Chondrocyte (in vitro differentiated cells): ENCODE results near the gene MKKS. TPM values are rescaled to one million over a fixed set of nuclear protein-coding genes. Genes with fewer than 3 reads are reported as not detected.

Experiments used
- DNase-seq: peaks from one replicate; pipeline ENCODE4 v3.0.0; 2021; ENCODE audit warnings: mixed read lengths, low spot score
- H3K27ac Mint-ChIP-seq: one replicate; pipeline ENCODE4 v1.8.0; 2021; ENCODE audit warnings: mild to moderate bottlenecking, moderate library complexity, mixed read lengths; ENCODE audit not compliant: unreplicated experiment
- H3K27me3 Mint-ChIP-seq: 2 replicates; pipeline ENCODE4 v1.8.0; 2021; ENCODE audit warnings: low read depth, mixed read lengths
- H3K36me3 Mint-ChIP-seq: 2 replicates; pipeline ENCODE4 v1.8.0; 2021; ENCODE audit warnings: low read depth, mixed read lengths
- H3K4me1 Mint-ChIP-seq: 2 replicates; pipeline ENCODE4 v1.8.0; 2021; ENCODE audit warnings: low read depth, mild to moderate bottlenecking, mixed read lengths
- H3K4me3 Mint-ChIP-seq: one replicate; pipeline ENCODE4 v1.8.0; 2021; ENCODE audit warnings: mild to moderate bottlenecking, moderate library complexity, mixed read lengths; ENCODE audit not compliant: unreplicated experiment
- H3K9me3 Mint-ChIP-seq: 2 replicates; pipeline ENCODE4 v1.8.0; 2021; ENCODE audit warnings: low read depth, mixed read lengths
- total RNA-seq: library from RNA; stranded (reverse); gene quantifications from 3 replicates; pipeline ENCODE4 v1.2.1, GENCODE V29; 2021
- TF ChIP-seq, protein P1 (sequence below): fragments of 200-600 bp; sonication (generic); IDR thresholded peaks from 2 replicates; pipeline ENCODE4 v1.5.0; 2021; ENCODE audit warnings: antibody characterized with exemption, mild to moderate bottlenecking, moderate library complexity

Gene MKKS
- total RNA-seq, 1 donor from 2014 or later: 12.6 TPM

DNA sequence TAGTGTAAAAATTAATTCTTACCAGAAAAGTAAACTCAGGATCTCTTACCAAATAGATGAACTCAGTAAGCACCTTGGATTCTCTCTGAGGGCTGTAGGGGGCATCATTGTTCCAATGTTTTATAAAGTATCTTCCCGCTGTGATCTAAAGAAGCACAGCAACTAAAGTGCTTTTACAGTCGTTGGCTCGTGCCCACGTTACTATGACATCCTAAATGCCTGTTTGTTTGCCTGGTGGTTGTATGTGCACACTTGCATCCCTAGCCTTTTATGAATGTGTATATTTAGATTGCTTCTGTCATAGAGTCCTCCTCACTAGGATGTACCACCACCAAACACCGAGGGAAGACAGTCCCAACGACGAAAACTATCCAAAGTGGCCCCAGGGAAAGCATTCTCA lies 35.6 kb upstream of the MKKS start:
- TF ChIP-seq, protein P1, sequence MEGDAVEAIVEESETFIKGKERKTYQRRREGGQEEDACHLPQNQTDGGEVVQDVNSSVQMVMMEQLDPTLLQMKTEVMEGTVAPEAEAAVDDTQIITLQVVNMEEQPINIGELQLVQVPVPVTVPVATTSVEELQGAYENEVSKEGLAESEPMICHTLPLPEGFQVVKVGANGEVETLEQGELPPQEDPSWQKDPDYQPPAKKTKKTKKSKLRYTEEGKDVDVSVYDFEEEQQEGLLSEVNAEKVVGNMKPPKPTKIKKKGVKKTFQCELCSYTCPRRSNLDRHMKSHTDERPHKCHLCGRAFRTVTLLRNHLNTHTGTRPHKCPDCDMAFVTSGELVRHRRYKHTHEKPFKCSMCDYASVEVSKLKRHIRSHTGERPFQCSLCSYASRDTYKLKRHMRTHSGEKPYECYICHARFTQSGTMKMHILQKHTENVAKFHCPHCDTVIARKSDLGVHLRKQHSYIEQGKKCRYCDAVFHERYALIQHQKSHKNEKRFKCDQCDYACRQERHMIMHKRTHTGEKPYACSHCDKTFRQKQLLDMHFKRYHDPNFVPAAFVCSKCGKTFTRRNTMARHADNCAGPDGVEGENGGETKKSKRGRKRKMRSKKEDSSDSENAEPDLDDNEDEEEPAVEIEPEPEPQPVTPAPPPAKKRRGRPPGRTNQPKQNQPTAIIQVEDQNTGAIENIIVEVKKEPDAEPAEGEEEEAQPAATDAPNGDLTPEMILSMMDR: peak; percentile 90
- Mint-ChIP-seq H3K4me1 (peaks cover 50% of the 10 kb centered on the region), H3K36me3 (peaks cover 2% of the 10 kb centered on the region), H3K9me3 (peaks cover 2% of the 10 kb centered on the region), H3K4me3 (no peak overlapping the region), H3K27me3 (no peaks in the 10 kb centered on the region), H3K27ac (peak overlapping the region; percentile 47)
- no peak for DNase-seq

- Mint-ChIP-seq H3K9me3 (peaks cover 2% of the 10 kb centered on the region), H3K4me1 (peaks cover 50% of the 10 kb centered on the region), H3K27me3 (no peaks in the 10 kb centered on the region), H3K4me3 (no peak overlapping the region), H3K27ac (no peak overlapping the region), H3K36me3 (peaks cover 2% of the 10 kb centered on the region)
- TF ChIP-seq, protein P1: no peak
- no peak for DNase-seq
These were observed 35.0 kb upstream of the MKKS start for GRCh38 chr20:10469056-10469455.

GRCh38 chr20:10468340-10468845 lies 34.4 kb upstream of the MKKS start:
- Mint-ChIP-seq H3K27me3 (no peaks in the 10 kb centered on the region), H3K4me1 (peaks cover 48% of the 10 kb centered on the region)

DNA sequence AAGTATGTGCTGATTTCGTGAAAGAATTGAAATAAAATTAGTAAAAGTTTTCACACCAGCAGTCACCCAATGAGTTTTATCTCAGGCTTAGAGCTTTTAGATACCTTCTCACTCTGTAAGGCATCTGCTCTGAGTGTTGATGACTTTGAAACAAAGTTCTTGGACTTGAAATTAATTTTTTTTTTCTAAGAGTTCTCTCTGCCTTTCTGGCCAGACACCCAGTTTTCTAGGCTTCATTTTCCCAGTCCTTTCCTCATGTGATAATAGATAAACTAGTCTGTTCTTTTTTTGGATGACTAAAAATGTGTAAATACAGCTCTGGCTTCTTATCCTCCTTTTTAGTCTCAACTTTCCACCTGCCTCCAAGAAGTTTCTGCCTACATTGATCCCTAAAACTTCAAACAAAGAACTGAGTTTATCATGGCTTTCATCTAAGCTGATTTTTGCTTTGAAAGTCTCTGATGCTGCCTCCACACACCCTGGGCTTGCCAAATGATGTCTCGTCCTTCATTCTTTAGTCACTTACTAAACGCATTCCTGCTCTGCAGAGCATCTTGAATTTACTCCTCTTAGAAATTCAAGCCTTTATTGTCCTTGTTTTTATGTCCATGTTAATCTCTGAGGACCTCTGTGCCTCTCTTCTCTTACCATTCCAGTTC lies 33.8 kb upstream of the MKKS start:
- Mint-ChIP-seq H3K4me1 (peaks cover 42% of the 10 kb centered on the region), H3K27me3 (no peaks in the 10 kb centered on the region), H3K36me3 (peaks cover 2% of the 10 kb centered on the region), H3K27ac (peak overlapping the region; percentile 79), H3K9me3 (peaks cover 7% of the 10 kb centered on the region), H3K4me3 (no peak overlapping the region)
- DNase-seq: no peak
- TF ChIP-seq, protein P1: no peak

More at GRCh38 chr20:10468340-10468845, 34.4 kb upstream of the MKKS start:
- Mint-ChIP-seq H3K36me3 (peaks cover 2% of the 10 kb centered on the region), H3K27ac (peak overlapping the region; percentile 79), H3K9me3 (peaks cover 2% of the 10 kb centered on the region), H3K4me3 (no peak overlapping the region)
- no peak for DNase-seq
- TF ChIP-seq, protein P1: no peak

- H3K4me3 Mint-ChIP-seq: peak overlapping the region; percentile 52
- H3K27ac Mint-ChIP-seq: peak overlapping the region; percentile 89
- TF ChIP-seq, protein P1: no peak
- no peak for DNase-seq
- H3K36me3 Mint-ChIP-seq: peaks cover 2% of the 10 kb centered on the region
- peaks cover 44% of the 10 kb centered on the region for H3K4me1 Mint-ChIP-seq
- no peaks in the 10 kb centered on the region for H3K27me3 Mint-ChIP-seq
- H3K9me3 Mint-ChIP-seq: peaks cover 8% of the 10 kb centered on the region
These were observed 32.8 kb upstream of the MKKS start for GRCh38 chr20:10466855-10467254.
